ENCODE measurements around the gene C1QBP. TPM values are rescaled to one million over a fixed set of nuclear protein-coding genes. Genes with fewer than 3 reads are reported as not detected.

C1QBP gene
- total RNA-seq, 4 donors from 2014 or later: 102 to 200 (median 134) TPM

GRCh38 chr17:5473906-5474305 is 35.0 kb upstream of the C1QBP start:
- no peaks in the 10 kb centered on the region for H3K27me3 ChIP-seq
- no peak for TF ChIP-seq CTCF (IDR thresholded peaks at IDR 0.05 in 4 of 5, conservative IDR thresholded peaks at IDR 0.05 in 1 of 5)
- TF ChIP-seq POLR2A (IDR thresholded peaks at IDR 0.05): no peak
- ATAC-seq (no peak), DNase-seq (no peak)
- no peaks in the 10 kb centered on the region for H3K9me3 ChIP-seq
- H3K4me1 ChIP-seq: peaks cover 0 to 5% of the 10 kb centered on the region in 2 donors
- intact Hi-C loops (cut with DNase I; ENCODE audit: low total_unique reads) (no loop called here), in situ Hi-C loops (cut with MboI; ENCODE audit: low sequenced_read_pairs in 4 of 4) (no loop called here)
- peaks cover 6 to 63% of the 10 kb centered on the region in 2 donors for H3K36me3 ChIP-seq
- no peak overlapping the region for H3K4me3 ChIP-seq
- no peak overlapping the region for H3K27ac ChIP-seq

DNA sequence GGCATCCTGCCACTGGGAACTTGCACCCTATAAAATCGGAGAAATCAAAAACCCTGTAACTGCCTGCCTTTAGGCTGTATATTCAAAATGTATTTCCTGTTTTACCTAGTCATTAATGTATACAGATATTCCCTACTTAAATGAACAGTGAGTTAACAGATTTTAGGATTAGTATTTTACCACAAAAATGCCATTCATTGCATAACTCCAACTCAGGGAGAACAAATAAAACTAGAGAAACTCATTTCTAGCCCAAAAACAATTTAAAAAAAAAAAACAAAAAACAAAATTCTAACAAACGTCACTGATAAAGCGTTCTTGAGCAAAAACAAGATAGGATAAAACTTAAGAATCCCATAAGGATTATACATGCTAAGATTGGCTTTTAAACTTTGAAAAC is 33.6 kb upstream of the C1QBP start:
- ATAC-seq: no peak
- no peak overlapping the region for H3K4me3 ChIP-seq
- no peaks in the 10 kb centered on the region for H3K27me3 ChIP-seq
- intact Hi-C loops (cut with DNase I; ENCODE audit: low total_unique reads): no loop called here
- peaks cover 2 to 49% of the 10 kb centered on the region in 2 donors for H3K36me3 ChIP-seq
- H3K9me3 ChIP-seq: no peaks in the 10 kb centered on the region
- TF ChIP-seq POLR2A (IDR thresholded peaks at IDR 0.05) (no peak), CTCF (IDR thresholded peaks at IDR 0.05 in 4 of 5, conservative IDR thresholded peaks at IDR 0.05 in 1 of 5) (no peak)
- H3K27ac ChIP-seq: no peak overlapping the region
- in situ Hi-C loops (cut with MboI; ENCODE audit: low sequenced_read_pairs in 4 of 4): no loop called here
- DNase-seq: no peak
- peaks cover 7 to 9% of the 10 kb centered on the region in 2 donors for H3K4me1 ChIP-seq

- no peak for TF ChIP-seq CTCF (IDR thresholded peaks at IDR 0.05 in 4 of 5, conservative IDR thresholded peaks at IDR 0.05 in 1 of 5)
- TF ChIP-seq POLR2A (IDR thresholded peaks at IDR 0.05): no peak
- ATAC-seq: no peak
- Histone ChIP-seq H3K4me1 (peaks cover 20 to 21% of the 10 kb centered on the region in 2 donors), H3K9me3 (no peaks in the 10 kb centered on the region), H3K4me3 (peak overlapping the region; percentile 68 to 98 (median 79)), H3K27ac (peak overlapping the region; percentile 72 to 81 (median 78)), H3K36me3 (peaks cover 0 to 17% of the 10 kb centered on the region in 2 donors), H3K27me3 (no peaks in the 10 kb centered on the region)
- in situ Hi-C loops (cut with MboI; ENCODE audit: low sequenced_read_pairs in 4 of 4) (no loop called here), intact Hi-C loops (cut with DNase I; ENCODE audit: low total_unique reads) (no loop called here)
- no peak for DNase-seq
Measured at GRCh38 chr17:5468075-5468473, 29.1 kb upstream of the C1QBP start.

- Histone ChIP-seq H3K36me3 (peaks cover 0 to 13% of the 10 kb centered on the region in 2 donors), H3K4me1 (peaks cover 20 to 21% of the 10 kb centered on the region in 2 donors), H3K27ac (no peak overlapping the region), H3K27me3 (no peaks in the 10 kb centered on the region), H3K9me3 (no peaks in the 10 kb centered on the region), H3K4me3 (peak overlapping the region; percentile 68 to 98 (median 79))
- in situ Hi-C loops (cut with MboI; ENCODE audit: low sequenced_read_pairs in 4 of 4) (no loop called here), intact Hi-C loops (cut with DNase I; ENCODE audit: low total_unique reads) (no loop called here)
- ATAC-seq (no peak), DNase-seq (no peak)
- TF ChIP-seq POLR2A (IDR thresholded peaks at IDR 0.05): no peak
Measured at GRCh38 chr17:5467416-5467815, 28.5 kb upstream of the C1QBP start.

DNA sequence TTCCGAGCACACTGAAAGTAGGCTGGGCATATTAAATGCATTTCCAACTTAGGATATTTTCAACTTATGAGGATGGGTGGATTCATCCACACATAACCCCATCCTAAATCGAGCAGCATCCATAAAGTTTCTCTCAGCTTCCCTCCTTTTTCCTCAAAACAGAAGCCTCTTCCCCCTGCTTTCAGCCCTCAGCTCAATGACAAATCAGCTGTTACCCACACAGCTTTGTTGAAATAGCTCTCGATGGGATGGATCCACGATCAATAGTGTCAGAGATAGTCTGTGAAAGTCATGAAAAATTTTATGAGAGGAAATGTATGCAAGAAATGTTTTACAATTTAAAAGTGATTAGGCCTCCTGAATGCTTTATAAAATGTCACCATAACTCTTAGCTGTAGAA is 27.3 kb upstream of the C1QBP start:
- DNase-seq (no peak), ATAC-seq (no peak)
- H3K9me3 ChIP-seq: no peaks in the 10 kb centered on the region
- H3K27me3 ChIP-seq: no peaks in the 10 kb centered on the region
- no peak for TF ChIP-seq POLR2A (IDR thresholded peaks at IDR 0.05)
- TF ChIP-seq CTCF (IDR thresholded peaks at IDR 0.05 in 4 of 5, conservative IDR thresholded peaks at IDR 0.05 in 1 of 5): no peak
- in situ Hi-C loops (cut with MboI; ENCODE audit: low sequenced_read_pairs in 4 of 4) (no loop called here), intact Hi-C loops (cut with DNase I; ENCODE audit: low total_unique reads) (no loop called here)
- H3K4me1 ChIP-seq: peaks cover 21 to 23% of the 10 kb centered on the region in 2 donors
- H3K36me3 ChIP-seq: peaks cover 0 to 5% of the 10 kb centered on the region in 2 donors
- H3K27ac ChIP-seq: no peak overlapping the region
- H3K4me3 ChIP-seq: no peak overlapping the region
